Stimulated activated CD8-positive, alpha-beta memory T cell treated with anti-CD3 and anti-CD28 coated beads, Interleukin-15, amount 100 ng/mL, for 1 hour (primary cell): ENCODE data around the gene TMPRSS11B.
"Not testable (repeated sequence)": the region's sequence is repeated elsewhere in the genome, so short reads cannot be mapped to it uniquely, and the experiment has no call there.

ENCODE experiments used
- DNase-seq: peaks from one replicate; pipeline ENCODE4 v3.0.0-alpha.2; 2020; ENCODE audit warnings: low read depth

TMPRSS11B gene

DNA sequence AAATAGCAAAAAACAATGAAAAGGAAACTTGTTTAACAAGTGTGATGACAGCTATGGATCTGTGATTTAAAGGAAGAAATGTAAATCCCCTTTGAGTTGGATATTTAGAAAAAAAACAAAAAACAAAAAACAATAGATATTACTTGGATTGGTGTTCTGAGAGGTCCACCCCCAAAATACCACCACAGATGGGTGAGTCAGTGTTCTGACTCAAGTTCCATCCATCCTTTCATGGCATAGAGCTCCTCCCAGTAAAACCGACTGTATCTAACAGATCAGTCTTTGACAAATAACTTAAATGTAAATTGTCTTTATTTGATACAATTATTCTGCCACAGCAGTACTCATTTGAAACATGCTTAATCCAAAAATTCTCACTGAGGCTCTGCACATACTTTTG, 27.4 kb downstream of the TMPRSS11B start:
- DNase-seq: no peak

DNA sequence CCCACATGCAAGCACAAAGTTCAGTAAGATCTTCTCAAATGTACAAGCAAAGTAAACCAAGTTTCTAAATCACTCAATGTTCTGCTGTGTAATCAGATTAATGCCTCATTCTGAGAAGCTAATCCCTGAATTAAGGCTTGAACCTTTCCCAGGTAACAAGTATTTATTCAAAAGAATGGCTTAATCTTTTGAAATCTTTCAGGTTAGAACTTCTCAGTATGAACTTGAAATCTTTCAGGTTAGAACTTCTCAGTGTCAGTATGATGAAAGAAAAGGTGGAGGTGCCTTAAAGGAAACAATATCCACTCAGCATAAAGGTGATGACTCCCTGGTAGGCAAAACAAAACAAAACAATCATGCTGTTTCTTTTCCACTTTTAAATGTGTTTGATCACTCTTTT, 29.0 kb downstream of the TMPRSS11B start:
- DNase-seq: no peak

DNA sequence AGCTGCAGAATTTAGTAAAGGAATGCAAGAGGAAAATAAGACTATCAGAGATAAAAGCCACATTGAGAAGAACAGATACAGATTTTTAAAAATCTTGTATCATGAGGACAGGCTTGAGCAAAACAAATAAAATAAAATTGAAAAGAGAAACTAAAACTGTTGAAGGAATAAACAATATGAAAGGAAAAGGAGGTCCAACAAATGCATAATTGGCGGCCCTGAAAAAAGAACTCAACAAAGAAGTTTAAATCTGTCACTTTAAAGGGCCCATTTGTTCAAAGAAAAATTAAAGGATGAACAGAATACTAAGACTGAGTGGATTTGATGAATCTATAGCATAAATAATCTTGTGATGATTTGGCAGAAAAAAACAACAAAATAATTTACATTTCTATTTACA, 36.5 kb downstream of the TMPRSS11B start:
- DNase-seq: no peak

DNA sequence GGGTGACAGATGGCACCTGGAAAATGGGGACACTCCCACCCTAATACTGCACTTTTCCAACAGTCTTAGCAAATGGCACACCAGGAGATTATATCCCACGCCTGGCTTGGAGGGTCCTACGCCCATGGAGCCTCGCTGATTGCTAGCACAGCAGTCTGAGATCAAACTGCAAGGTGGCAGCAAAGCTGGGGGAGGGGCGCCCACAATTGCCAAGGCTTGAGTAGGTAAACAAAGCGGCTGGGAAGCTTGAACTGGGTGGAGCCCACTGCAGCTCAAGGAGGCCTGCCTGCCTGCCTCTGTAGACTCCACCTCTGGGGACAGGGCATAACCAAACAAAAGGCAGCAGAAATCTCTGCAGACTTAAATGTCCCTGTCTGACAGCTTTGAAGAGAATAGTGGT, 51.2 kb downstream of the TMPRSS11B start:
- DNase-seq: not testable (repeated sequence)

DNA sequence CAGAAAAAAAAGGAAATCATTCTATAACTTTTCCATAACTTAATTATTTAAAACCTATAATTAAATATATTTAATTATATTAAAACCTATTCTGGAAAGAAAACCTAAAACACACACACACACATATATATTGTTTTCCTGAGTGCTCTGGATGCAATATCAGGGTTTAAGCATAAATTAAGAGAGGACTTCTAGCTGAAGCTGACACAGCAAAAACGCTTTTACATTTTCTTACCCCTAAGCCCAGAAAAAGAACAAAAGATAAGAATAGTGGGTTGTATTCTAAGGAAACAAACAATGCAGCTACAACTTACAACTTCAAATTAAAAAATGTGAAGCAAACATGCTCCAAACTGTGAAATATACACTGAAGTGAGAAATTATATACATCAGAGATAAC, 52.3 kb downstream of the TMPRSS11B start:
- no peak for DNase-seq

DNA sequence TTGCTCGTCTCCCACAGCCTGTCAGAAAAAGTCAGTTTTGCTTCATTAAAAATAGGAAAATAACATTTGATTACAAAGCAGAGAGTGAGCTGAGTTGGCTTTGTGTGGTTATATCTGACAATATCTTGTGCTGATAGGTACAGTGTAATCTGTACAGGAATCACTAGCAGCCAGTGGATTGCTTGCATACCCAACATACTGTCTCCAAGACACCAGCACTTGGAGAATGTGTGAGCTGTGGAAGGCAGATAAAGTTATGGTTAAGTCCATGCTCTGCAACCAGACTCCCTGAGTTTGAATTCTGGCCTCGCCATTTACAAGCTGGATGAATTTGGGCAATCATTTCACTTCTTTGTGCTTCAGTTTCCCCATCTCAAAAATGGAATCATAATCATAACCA, 58.3 kb downstream of the TMPRSS11B start:
- no peak for DNase-seq

DNA sequence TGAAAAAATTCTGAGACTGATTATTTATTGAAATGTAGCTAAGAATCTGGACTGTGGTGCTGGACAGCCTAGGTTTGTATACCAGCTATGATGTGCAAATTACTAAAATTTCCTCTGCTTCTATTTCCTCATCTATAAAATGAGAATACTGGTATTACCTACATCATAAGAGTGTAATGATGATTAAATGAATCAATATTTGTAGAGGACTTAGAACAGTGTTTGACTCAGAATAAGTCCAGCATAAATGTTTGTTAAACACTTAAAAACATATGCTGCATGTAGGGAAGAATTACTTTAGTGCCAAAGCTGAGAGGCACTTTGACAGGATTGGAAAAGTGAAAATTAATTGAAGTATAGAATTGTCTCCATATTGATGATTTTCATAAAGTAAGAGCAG, 60.6 kb downstream of the TMPRSS11B start:
- DNase-seq: no peak

DNA sequence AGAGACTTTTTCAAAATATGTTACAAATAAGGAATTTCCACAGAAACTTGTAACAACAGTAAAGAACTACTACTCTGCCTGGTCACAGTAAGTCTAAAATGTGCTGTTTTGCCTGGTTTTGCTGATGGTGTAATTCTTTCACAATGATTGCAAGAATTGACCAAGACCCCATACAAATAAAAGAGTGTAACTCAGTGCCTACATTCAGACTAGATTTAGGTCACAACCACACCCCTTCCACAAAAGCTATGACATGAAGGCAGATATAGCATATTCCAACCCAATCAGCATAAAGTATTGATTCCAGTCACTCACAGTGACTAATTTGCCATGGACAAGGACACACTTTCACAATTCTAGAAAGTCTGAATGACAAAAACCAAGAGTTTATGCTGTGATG, 62.1 kb downstream of the TMPRSS11B start:
- DNase-seq: no peak

DNA sequence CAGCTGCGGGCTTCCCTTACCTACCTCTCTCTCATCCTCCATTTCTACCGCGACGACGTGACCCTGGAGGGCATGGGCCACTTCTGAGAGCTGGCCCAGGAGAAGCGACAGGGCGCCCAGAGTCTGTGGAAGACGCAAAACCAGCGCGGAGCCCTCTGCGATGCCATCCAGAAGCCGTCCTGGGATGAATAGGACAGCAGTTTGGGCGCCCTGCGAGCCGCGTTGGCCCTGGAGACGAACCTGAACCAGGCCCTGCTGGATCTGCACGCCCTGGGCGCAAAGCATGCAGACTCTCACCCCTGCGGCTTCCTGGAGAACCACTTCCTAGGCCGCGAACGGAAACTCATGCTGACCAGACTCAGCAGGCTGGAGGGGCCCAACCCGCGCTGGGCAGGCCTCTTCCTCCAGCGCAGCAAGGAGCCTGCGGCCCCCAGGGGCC, 63.1 kb downstream of the TMPRSS11B start:
- no peak for DNase-seq

DNA sequence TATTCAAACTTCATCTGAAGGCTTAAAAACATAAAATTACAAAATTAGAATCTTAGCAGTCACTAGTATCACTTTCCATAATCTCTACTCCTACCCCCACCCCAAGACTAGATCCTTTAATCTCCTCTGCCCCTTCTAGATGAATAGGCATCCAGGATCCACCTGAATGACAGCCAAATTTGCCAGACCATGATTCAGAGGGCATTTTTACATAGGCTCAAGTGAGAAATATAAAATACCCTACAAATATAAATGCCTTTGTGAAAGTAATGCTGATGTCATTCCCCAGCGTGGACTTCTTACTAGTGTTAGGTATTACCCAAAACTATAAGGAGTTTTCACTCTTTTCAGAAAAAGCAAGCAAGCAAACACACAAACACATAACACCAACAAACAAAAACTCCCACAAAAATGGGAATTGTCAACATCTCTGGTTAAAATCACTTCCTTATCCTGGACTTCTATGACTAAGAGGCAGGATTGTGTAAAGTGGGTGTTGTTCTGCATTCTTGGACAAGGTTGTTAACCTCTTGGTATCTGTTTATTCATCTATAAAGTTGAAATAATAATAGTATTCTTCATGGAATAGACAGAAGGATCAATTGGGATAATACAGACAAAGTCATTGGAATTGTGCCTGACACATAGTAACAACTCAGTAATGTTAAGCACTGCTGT, 64.5 kb downstream of the TMPRSS11B start:
- no peak for DNase-seq

DNA sequence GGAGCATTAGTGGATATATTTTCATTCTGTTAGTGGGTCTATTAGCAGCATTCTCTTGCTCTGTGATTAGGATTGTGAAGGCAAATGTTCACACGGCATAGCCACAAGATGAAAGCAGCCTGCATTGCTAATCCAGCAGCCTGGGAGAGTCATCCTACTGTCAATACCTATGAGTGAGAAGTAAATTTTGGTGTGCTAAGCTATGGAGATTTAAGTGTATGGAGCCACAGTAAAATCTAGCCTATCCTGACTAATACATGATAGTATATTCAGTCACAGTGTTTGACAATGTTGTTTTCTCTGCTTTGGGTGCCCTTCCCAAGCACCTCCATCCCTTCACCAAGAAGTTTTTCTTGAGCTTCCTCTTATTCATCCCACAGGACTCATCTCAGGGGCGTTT, 68.6 kb downstream of the TMPRSS11B start:
- no peak for DNase-seq
